ENCODE results near the gene MIOS.

- TF ChIP-seq ZNF274 (IDR thresholded peaks at IDR 0.05; ENCODE audit: low read depth, low read length) (no peak), SUZ12 (IDR thresholded peaks at IDR 0.05; ENCODE audit: extremely low read depth, insufficient read depth, insufficient read length) (no peak)
Measured at GRCh38 chr7:7568553-7568952, 1.9 kb downstream of the MIOS start.

All from NT2/D1 (cell line).